ENCODE measurements around the gene BRICD5. TPM values are rescaled to one million over a fixed set of nuclear protein-coding genes. Genes with fewer than 3 reads are reported as not detected.

The BRICD5 gene
- total and polyA plus RNA-seq, 2 of the 4 experiments (the other 2 are of a cell fraction), result 0.18 to 0.94 TPM

DNA sequence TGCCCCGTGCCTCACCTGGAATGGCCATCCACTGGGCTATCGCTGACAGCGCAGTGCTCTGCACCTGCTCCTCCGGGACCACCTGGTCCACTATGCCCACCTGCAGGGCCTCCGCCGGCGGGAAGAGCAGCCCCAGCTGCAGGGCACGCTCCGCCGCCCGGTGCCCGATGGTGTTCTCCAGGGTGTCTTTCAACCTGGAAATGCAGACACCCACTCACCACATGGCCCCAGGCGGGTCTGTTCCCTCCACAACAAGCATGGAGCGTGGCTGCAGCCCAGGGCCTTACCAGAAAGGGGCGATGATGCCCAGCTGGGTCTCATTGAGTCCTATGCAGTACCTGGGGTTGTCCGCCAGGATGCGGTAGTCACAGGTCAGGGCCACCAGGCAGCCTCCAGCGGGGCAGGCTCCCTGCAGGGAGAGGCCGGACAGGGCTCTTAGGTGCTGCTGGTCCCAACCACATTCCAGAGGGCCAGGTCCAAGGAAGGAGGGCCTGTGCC is 32.4 kb upstream of the BRICD5 start:
- Histone ChIP-seq H2BK15ac (ENCODE audit: low read depth, low read length) (no peak overlapping the region), H3K56ac (ENCODE audit: extremely low read depth, insufficient read depth, low read length) (no peak overlapping the region), H4K20me1 (ENCODE audit: insufficient read depth, low read length) (no peaks in the 10 kb centered on the region; the same call in none of the 2 replicates), H2AK9ac (replicated peaks; ENCODE audit: low read depth, low read length, poor library complexity) (no peak overlapping the region), H3K9me1 (ENCODE audit: insufficient read depth, low read length) (no peaks in the 10 kb centered on the region), H3K4me2 (ENCODE audit: low read depth, low read length) (no peak overlapping the region), H4K8ac (ENCODE audit: low read depth in 2 of 2, low read length in 2 of 2) (no peak overlapping the region), H3K9ac (ENCODE audit: low read depth, low read length) (no peak overlapping the region), H3K4me1 (ENCODE audit: control insufficient read depth, insufficient read depth, low read length) (no peaks in the 10 kb centered on the region), H3K14ac (replicated peaks; ENCODE audit: low read depth, low read length) (no peak overlapping the region), H3K27me3 (ENCODE audit: control insufficient read depth, insufficient read depth, low read length) (no peaks in the 10 kb centered on the region), H3K4me3 (ENCODE audit: insufficient read depth, low read depth, low read length) (no peak overlapping the region), H2AK5ac (ENCODE audit: low read depth, low read length) (no peak overlapping the region), H3K4ac (ENCODE audit: low read depth, low read length) (no peak overlapping the region), H2BK120ac (ENCODE audit: low read depth, low read length) (no peak overlapping the region), H4K5ac (ENCODE audit: low read depth, low read length) (no peak overlapping the region), H2BK20ac (ENCODE audit: low read depth, low read length) (no peak overlapping the region), H3K23ac (ENCODE audit: low read depth, low read length) (no peak overlapping the region), H3K36me3 (ENCODE audit: control insufficient read depth, insufficient read depth, low read length) (peaks cover 50% of the 10 kb centered on the region), H2AFZ (replicated peaks; ENCODE audit: low read length, poor library complexity) (no peak overlapping the region), H2BK5ac (ENCODE audit: low read depth, low read length, poor library complexity, severe bottlenecking) (no peak overlapping the region), H3K27ac (ENCODE audit: insufficient read depth, low read length) (no peak overlapping the region), H3K79me1 (ENCODE audit: low read depth in 1 of 2, low read length in 2 of 2) (peaks cover 11 to 25% of the 10 kb centered on the region in 2 experiments), H3K9me3 (ENCODE audit: control insufficient read depth, insufficient read depth, low read length) (no peaks in the 10 kb centered on the region), H4K91ac (ENCODE audit: insufficient read depth, low read depth, low read length) (no peak overlapping the region), H3K18ac (ENCODE audit: low read depth, low read length) (no peak overlapping the region)
- no TSS peak for BruUV-seq (replicated peaks)
- no peak for DNase-seq
- in situ Hi-C loops (cut with MboI; ENCODE audit: low sequenced_read_pairs) (no loop called here), intact Hi-C loops (cut with micrococcal nuclease) (no loop called here), dilution Hi-C loops (cut with HindIII; ENCODE audit: low sequenced_read_pairs, unreplicated experiment) (no loop called here)
- CTCF ChIA-PET, result no interaction called here
- no peak for TF ChIP-seq RFX5 (IDR thresholded peaks at IDR 0.05; ENCODE audit: low read depth, low read length)
- TF ChIP-seq ELK1 (IDR thresholded peaks at IDR 0.05; ENCODE audit: borderline replicate concordance, low read depth, low read length), result no peak
- no peak for TF ChIP-seq MAFK (IDR thresholded peaks at IDR 0.05; ENCODE audit: low read depth, low read length)
- TF ChIP-seq CEBPB (IDR thresholded peaks at IDR 0.05; ENCODE audit: low read depth, low read length), result no peak
- no peak for TF ChIP-seq SMC3 (IDR thresholded peaks at IDR 0.05; ENCODE audit: low read depth, low read length)
- no peak for TF ChIP-seq MAZ (IDR thresholded peaks at IDR 0.05; ENCODE audit: borderline replicate concordance, low read depth, low read length)
- no peak for TF ChIP-seq NFE2L2 (IDR thresholded peaks at IDR 0.05; ENCODE audit: low read depth, low read length)
- no peak for TF ChIP-seq POLR2A (IDR thresholded peaks at IDR 0.05; ENCODE audit: low read depth, low read length)
- TF ChIP-seq CHD1 (IDR thresholded peaks at IDR 0.05; ENCODE audit: low read depth, low read length), result no peak
- TF ChIP-seq, protein P1, sequence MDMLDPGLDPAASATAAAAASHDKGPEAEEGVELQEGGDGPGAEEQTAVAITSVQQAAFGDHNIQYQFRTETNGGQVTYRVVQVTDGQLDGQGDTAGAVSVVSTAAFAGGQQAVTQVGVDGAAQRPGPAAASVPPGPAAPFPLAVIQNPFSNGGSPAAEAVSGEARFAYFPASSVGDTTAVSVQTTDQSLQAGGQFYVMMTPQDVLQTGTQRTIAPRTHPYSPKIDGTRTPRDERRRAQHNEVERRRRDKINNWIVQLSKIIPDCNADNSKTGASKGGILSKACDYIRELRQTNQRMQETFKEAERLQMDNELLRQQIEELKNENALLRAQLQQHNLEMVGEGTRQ (IDR thresholded peaks at IDR 0.05; ENCODE audit: low read depth, low read length), result no peak
- no peak for TF ChIP-seq BHLHE40 (IDR thresholded peaks at IDR 0.05; ENCODE audit: low read depth, low read length)
- TF ChIP-seq RAD21 (IDR thresholded peaks at IDR 0.05; ENCODE audit: low read length), result no peak
- ATAC-seq (ENCODE audit: low read depth), result no peak
- POLR2A ChIA-PET (ENCODE audit: unreplicated experiment), result no interaction called here
- WGBS, 2 experiments (ENCODE audit: extremely low coverage in 2 of 2, insufficient read length in 1 of 2), result 98% methylated on average over 7 of the region's 19 CpGs; no CpG with 5 or more reads in 1 of the 2 experiments

Data from IMR-90 (cell line).